Loucy (cell line): ENCODE measurements around the gene CCDC148.

Experiments
- H2AFZ ChIP-seq: fragments of 200-600 bp; sonication (generic); 2 replicates; pipeline ENCODE4 v1.6.0; 2016; ENCODE audit warnings: antibody characterized with exemption, mild to moderate bottlenecking, low read length, moderate library complexity
- H3F3A ChIP-seq: fragments of 200-600 bp; 2 replicates; pipeline ENCODE4 v1.6.0; 2016; ENCODE audit warnings: antibody characterized with exemption, low read depth, mild to moderate bottlenecking
- H3K27me3 ChIP-seq: fragments of 200-600 bp; sonication (generic); 2 replicates; pipeline ENCODE4 v1.6.1; 2014; ENCODE audit warnings: low read length, mild to moderate bottlenecking; ENCODE audit not compliant: insufficient read depth, poor library complexity, severe bottlenecking
- H3K36me3 ChIP-seq: fragments of 200-600 bp; sonication (generic); 2 replicates; pipeline ENCODE4 v1.6.1; 2016; ENCODE audit warnings: low read length; ENCODE audit not compliant: insufficient read depth
- H3K4me1 ChIP-seq: fragments of 200-600 bp; sonication (generic); 2 replicates; pipeline ENCODE4 v1.5.1; 2014; ENCODE audit warnings: low read length, mild to moderate bottlenecking; ENCODE audit not compliant: insufficient read depth, poor library complexity, severe bottlenecking
- H3K4me2 ChIP-seq: fragments of 200-600 bp; sonication (generic); 2 replicates; pipeline ENCODE4 v1.6.0; 2014; ENCODE audit warnings: antibody characterized with exemption, low read length, low read depth, mild to moderate bottlenecking; ENCODE audit not compliant: poor library complexity, severe bottlenecking
- H3K4me3 ChIP-seq: fragments of 200-600 bp; sonication (generic); 2 replicates; pipeline ENCODE4 v1.5.1; 2014; ENCODE audit warnings: low read length, mild to moderate bottlenecking, mixed read lengths; ENCODE audit not compliant: poor library complexity, severe bottlenecking
- H3K79me2 ChIP-seq: fragments of 200-600 bp; sonication (generic); 2 replicates; pipeline ENCODE4 v1.6.1; 2014; ENCODE audit warnings: low read length; ENCODE audit not compliant: insufficient read depth
- H3K9ac ChIP-seq: fragments of 200-600 bp; sonication (generic); 2 replicates; pipeline ENCODE4 v1.6.0; 2014; ENCODE audit warnings: mild to moderate bottlenecking, low read depth, low read length, moderate library complexity; ENCODE audit not compliant: poor library complexity, severe bottlenecking
- H3K9me2 ChIP-seq: fragments of 200-600 bp; sonication (generic); replicated peaks from 2 replicates; pipeline ENCODE4 v1.6.1; 2016; ENCODE audit warnings: low read depth, low read length, mixed read lengths
- H3K9me3 ChIP-seq: fragments of 200-600 bp; sonication (generic); 2 replicates; pipeline ENCODE4 v1.6.1; 2014; ENCODE audit warnings: mild to moderate bottlenecking, antibody characterized with exemption, low read length, low read depth; ENCODE audit not compliant: insufficient read depth
- H4K20me1 ChIP-seq: fragments of 200-600 bp; sonication (generic); 2 replicates; pipeline ENCODE4 v1.6.0; 2014; ENCODE audit warnings: antibody characterized with exemption, low read length, mild to moderate bottlenecking; ENCODE audit not compliant: insufficient read depth, poor library complexity, severe bottlenecking
- EZH2phosphoT487 ChIP-seq: fragments of 200-600 bp; IDR thresholded peaks from 2 replicates; pipeline ENCODE4 v1.6.1; 2018; ENCODE audit warnings: antibody characterized with exemption, mild to moderate bottlenecking, moderate library complexity, borderline replicate concordance
- TF ChIP-seq, protein P1 (sequence below): fragments of 200-600 bp; sonication (generic); conservative IDR thresholded peaks from 2 replicates; pipeline ENCODE4 v1.5.1; 2014; ENCODE audit warnings: mild to moderate bottlenecking, antibody characterized with exemption, low read length

CCDC148 gene

DNA sequence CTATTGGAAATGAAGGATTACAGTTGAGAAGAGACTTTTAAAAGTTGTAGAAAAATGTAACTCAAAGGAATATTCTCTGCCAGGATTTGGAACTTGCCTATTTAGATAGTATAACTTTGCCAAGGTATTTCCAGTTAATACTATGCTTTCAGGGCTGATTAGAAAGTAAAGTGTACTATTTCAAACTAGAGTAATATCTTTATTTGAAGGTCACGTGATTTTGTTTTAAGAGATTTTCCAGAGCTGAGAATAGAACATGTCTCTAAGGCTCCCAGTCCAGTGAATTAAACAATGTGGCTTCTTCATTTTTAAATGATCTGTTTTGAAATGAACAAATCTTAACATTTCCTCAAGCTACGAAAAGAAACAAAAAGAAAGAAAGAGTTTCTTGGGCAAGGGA, 53.9 kb downstream of the CCDC148 start:
- no peaks in the 10 kb centered on the region for H3F3A ChIP-seq
- H3K36me3 ChIP-seq: no peaks in the 10 kb centered on the region
- no peak for TF ChIP-seq EZH2phosphoT487
- TF ChIP-seq, protein P1, sequence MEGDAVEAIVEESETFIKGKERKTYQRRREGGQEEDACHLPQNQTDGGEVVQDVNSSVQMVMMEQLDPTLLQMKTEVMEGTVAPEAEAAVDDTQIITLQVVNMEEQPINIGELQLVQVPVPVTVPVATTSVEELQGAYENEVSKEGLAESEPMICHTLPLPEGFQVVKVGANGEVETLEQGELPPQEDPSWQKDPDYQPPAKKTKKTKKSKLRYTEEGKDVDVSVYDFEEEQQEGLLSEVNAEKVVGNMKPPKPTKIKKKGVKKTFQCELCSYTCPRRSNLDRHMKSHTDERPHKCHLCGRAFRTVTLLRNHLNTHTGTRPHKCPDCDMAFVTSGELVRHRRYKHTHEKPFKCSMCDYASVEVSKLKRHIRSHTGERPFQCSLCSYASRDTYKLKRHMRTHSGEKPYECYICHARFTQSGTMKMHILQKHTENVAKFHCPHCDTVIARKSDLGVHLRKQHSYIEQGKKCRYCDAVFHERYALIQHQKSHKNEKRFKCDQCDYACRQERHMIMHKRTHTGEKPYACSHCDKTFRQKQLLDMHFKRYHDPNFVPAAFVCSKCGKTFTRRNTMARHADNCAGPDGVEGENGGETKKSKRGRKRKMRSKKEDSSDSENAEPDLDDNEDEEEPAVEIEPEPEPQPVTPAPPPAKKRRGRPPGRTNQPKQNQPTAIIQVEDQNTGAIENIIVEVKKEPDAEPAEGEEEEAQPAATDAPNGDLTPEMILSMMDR: no peak
- no peaks in the 10 kb centered on the region for H3K9me3 ChIP-seq
- no peak overlapping the region for H3K9ac ChIP-seq
- no peaks in the 10 kb centered on the region for H4K20me1 ChIP-seq
- no peaks in the 10 kb centered on the region for H3K9me2 ChIP-seq
- no peaks in the 10 kb centered on the region for H3K4me1 ChIP-seq
- no peaks in the 10 kb centered on the region for H3K79me2 ChIP-seq
- H3K4me3 ChIP-seq: no peak overlapping the region
- no peaks in the 10 kb centered on the region for H3K27me3 ChIP-seq
- no peak overlapping the region for H3K4me2 ChIP-seq
- H2AFZ ChIP-seq: no peak overlapping the region

DNA sequence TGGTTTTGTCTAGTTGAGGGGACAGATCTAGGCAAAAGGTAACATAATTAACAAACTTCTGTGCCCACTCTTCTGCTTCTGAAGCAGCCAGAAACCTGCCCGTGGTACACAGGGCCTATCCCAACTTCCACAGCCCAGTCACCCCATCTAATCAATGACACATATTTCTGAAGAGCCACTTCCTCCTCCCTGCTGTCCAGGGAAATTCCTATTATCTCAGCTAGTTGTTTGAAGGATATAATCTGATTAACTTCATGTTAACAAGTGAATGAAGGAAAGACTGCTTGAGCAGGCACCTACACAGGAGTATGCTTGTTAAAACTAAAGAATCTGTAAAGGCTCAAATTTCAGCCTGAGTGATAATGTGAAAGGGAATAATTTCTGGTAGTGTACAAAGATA, 61.4 kb downstream of the CCDC148 start:
- H3K9me2 ChIP-seq: no peaks in the 10 kb centered on the region
- H3K9ac ChIP-seq: no peak overlapping the region
- no peaks in the 10 kb centered on the region for H3F3A ChIP-seq
- no peak overlapping the region for H2AFZ ChIP-seq
- no peaks in the 10 kb centered on the region for H3K4me1 ChIP-seq
- no peak overlapping the region for H3K4me3 ChIP-seq
- H3K4me2 ChIP-seq: no peak overlapping the region
- no peaks in the 10 kb centered on the region for H4K20me1 ChIP-seq
- no peaks in the 10 kb centered on the region for H3K36me3 ChIP-seq
- H3K9me3 ChIP-seq: no peaks in the 10 kb centered on the region
- H3K27me3 ChIP-seq: no peaks in the 10 kb centered on the region
- H3K79me2 ChIP-seq: no peaks in the 10 kb centered on the region
- TF ChIP-seq, protein P1: no peak
- TF ChIP-seq EZH2phosphoT487: no peak

DNA sequence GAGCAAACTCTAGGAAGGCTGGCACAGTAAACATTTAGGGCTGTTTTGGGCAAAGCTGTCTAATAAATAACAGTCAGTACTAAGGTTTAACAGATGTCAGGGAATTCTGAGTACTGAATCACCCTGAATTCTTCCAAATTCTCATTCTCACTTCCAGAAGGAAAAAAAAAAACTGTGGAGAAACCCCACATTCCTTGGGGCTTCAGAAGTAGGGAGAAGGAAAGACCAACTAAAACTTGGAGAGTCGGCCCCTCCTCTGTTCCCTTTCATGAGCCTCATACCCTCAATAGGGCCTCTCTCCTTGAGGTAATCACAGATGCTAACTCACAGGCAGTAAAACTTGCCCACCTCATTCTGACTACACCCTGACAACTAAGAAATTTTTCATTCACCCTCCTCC, 62.1 kb downstream of the CCDC148 start:
- Histone ChIP-seq H3K9ac (no peak overlapping the region), H3K27me3 (no peaks in the 10 kb centered on the region), H3K36me3 (no peaks in the 10 kb centered on the region), H3K9me2 (no peaks in the 10 kb centered on the region), H3K4me1 (no peaks in the 10 kb centered on the region), H4K20me1 (no peaks in the 10 kb centered on the region), H3F3A (no peaks in the 10 kb centered on the region), H3K9me3 (no peaks in the 10 kb centered on the region), H3K79me2 (no peaks in the 10 kb centered on the region), H3K4me2 (no peak overlapping the region), H3K4me3 (no peak overlapping the region), H2AFZ (no peak overlapping the region)
- TF ChIP-seq, protein P1: no peak
- no peak for TF ChIP-seq EZH2phosphoT487
